PC-9 (cell line): Measurements from ENCODE around the gene PRKG2.

Experiments used
- EZH2 ChIP-seq: fragments of 200-600 bp; sonication (generic); IDR thresholded peaks from 2 replicates; pipeline ENCODE4 v1.8.0; 2017; ENCODE audit warnings: antibody characterized with exemption, low read depth
- TF ChIP-seq, protein P1 (sequence below): fragments of 200-600 bp; sonication (generic); conservative IDR thresholded peaks from 2 replicates; pipeline ENCODE4 v1.6.1; 2017; ENCODE audit warnings: mixed run types, antibody characterized with exemption, mild to moderate bottlenecking, moderate library complexity

- TF ChIP-seq, protein P1, sequence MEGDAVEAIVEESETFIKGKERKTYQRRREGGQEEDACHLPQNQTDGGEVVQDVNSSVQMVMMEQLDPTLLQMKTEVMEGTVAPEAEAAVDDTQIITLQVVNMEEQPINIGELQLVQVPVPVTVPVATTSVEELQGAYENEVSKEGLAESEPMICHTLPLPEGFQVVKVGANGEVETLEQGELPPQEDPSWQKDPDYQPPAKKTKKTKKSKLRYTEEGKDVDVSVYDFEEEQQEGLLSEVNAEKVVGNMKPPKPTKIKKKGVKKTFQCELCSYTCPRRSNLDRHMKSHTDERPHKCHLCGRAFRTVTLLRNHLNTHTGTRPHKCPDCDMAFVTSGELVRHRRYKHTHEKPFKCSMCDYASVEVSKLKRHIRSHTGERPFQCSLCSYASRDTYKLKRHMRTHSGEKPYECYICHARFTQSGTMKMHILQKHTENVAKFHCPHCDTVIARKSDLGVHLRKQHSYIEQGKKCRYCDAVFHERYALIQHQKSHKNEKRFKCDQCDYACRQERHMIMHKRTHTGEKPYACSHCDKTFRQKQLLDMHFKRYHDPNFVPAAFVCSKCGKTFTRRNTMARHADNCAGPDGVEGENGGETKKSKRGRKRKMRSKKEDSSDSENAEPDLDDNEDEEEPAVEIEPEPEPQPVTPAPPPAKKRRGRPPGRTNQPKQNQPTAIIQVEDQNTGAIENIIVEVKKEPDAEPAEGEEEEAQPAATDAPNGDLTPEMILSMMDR: no peak
- no peak for TF ChIP-seq EZH2
Measured at GRCh38 chr4:81258841-81259550, 44.0 kb upstream of the PRKG2 start.
